ENCODE measurements around the gene RABGAP1L.

The RABGAP1L gene

DNA sequence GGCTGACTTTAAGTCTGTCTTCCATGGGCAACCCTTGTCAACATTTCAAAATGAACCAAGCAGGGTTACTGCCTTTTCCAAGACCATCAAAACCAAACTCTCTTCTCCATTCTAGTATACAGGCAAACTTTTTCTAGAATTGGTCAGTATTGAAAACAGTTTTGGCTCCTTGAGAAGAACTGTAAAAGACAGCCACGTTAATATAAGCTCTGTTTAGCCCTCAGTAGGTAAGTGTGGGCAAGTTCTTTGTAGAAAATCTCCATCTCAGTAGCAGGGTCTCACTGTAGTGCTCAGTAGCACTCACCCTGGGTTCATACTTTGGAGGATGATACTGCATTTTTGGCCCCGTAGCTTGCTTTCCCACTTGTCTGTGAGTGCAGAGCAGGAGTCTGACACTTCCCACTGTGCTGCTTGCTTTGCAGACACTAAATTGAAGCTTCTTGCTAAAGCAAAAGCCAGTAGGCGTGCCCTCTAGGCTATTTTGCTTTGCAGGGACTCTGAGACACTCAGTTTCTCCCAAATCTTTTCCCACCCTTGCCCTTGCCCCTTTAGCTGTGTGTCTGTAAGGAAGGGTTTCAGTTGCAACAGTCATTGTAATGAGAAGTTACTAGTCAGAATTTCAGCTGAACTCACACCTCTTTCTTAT lies 806.2 kb downstream of the RABGAP1L start:
- no peak overlapping the region for H3K4me3 ChIP-seq (ENCODE audit: low read depth, low read length)
- H3K9ac ChIP-seq = no peak overlapping the region
- H2AFZ ChIP-seq = peak overlapping the region; percentile 76
- TF ChIP-seq, protein P1, sequence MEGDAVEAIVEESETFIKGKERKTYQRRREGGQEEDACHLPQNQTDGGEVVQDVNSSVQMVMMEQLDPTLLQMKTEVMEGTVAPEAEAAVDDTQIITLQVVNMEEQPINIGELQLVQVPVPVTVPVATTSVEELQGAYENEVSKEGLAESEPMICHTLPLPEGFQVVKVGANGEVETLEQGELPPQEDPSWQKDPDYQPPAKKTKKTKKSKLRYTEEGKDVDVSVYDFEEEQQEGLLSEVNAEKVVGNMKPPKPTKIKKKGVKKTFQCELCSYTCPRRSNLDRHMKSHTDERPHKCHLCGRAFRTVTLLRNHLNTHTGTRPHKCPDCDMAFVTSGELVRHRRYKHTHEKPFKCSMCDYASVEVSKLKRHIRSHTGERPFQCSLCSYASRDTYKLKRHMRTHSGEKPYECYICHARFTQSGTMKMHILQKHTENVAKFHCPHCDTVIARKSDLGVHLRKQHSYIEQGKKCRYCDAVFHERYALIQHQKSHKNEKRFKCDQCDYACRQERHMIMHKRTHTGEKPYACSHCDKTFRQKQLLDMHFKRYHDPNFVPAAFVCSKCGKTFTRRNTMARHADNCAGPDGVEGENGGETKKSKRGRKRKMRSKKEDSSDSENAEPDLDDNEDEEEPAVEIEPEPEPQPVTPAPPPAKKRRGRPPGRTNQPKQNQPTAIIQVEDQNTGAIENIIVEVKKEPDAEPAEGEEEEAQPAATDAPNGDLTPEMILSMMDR (IDR thresholded peaks at IDR 0.05) = no peak
- no peaks in the 10 kb centered on the region for H3K36me3 ChIP-seq (ENCODE audit: control insufficient read depth, insufficient read depth, low read length)
- H3K9me3 ChIP-seq (ENCODE audit: control insufficient read depth, low read length) = no peaks in the 10 kb centered on the region
- H3K27ac ChIP-seq = peak overlapping the region; percentile 76
- H3K4me1 ChIP-seq = peaks cover 19% of the 10 kb centered on the region
- no peaks in the 10 kb centered on the region for H3K27me3 ChIP-seq (ENCODE audit: control insufficient read depth, insufficient read depth, low read length)
- no peaks in the 10 kb centered on the region for H3K79me2 ChIP-seq
- H3K4me2 ChIP-seq (ENCODE audit: low read length) = peak overlapping the region; percentile 19

GRCh38 chr1:174966008-174966572 lies 806.8 kb downstream of the RABGAP1L start:
- Histone ChIP-seq H3K4me1 (peaks cover 19% of the 10 kb centered on the region), H3K4me2 (ENCODE audit: low read length) (peak overlapping the region; percentile 19), H3K27ac (peak overlapping the region; percentile 76), H2AFZ (no peak overlapping the region), H3K27me3 (ENCODE audit: control insufficient read depth, insufficient read depth, low read length) (no peaks in the 10 kb centered on the region), H3K9me3 (ENCODE audit: control insufficient read depth, low read length) (no peaks in the 10 kb centered on the region), H3K9ac (no peak overlapping the region), H3K36me3 (ENCODE audit: control insufficient read depth, insufficient read depth, low read length) (no peaks in the 10 kb centered on the region), H3K4me3 (ENCODE audit: low read depth, low read length) (no peak overlapping the region), H3K79me2 (no peaks in the 10 kb centered on the region)
- TF ChIP-seq, protein P1 (IDR thresholded peaks at IDR 0.05) = no peak

GRCh38 chr1:174967845-174968705 lies 808.8 kb downstream of the RABGAP1L start:
- no peaks in the 10 kb centered on the region for H3K36me3 ChIP-seq (ENCODE audit: control insufficient read depth, insufficient read depth, low read length)
- H3K27me3 ChIP-seq (ENCODE audit: control insufficient read depth, insufficient read depth, low read length) = no peaks in the 10 kb centered on the region
- TF ChIP-seq, protein P1 (IDR thresholded peaks at IDR 0.05) = no peak
- peak overlapping the region; percentile 2 for H3K27ac ChIP-seq
- H3K4me1 ChIP-seq = peaks cover 22% of the 10 kb centered on the region
- no peaks in the 10 kb centered on the region for H3K9me3 ChIP-seq (ENCODE audit: control insufficient read depth, low read length)
- H3K9ac ChIP-seq = no peak overlapping the region
- H3K4me3 ChIP-seq (ENCODE audit: low read depth, low read length) = no peak overlapping the region
- peak overlapping the region; percentile 42 for H2AFZ ChIP-seq
- no peaks in the 10 kb centered on the region for H3K79me2 ChIP-seq
- H3K4me2 ChIP-seq (ENCODE audit: low read length) = no peak overlapping the region

- H3K4me1 ChIP-seq = peaks cover 23% of the 10 kb centered on the region
- TF ChIP-seq, protein P1 (IDR thresholded peaks at IDR 0.05) = no peak
- no peaks in the 10 kb centered on the region for H3K9me3 ChIP-seq (ENCODE audit: control insufficient read depth, low read length)
- H3K9ac ChIP-seq = no peak overlapping the region
- H3K79me2 ChIP-seq = no peaks in the 10 kb centered on the region
- H2AFZ ChIP-seq = peak overlapping the region; percentile 22
- H3K4me3 ChIP-seq (ENCODE audit: low read depth, low read length) = no peak overlapping the region
- H3K27me3 ChIP-seq (ENCODE audit: control insufficient read depth, insufficient read depth, low read length) = no peaks in the 10 kb centered on the region
- no peak overlapping the region for H3K4me2 ChIP-seq (ENCODE audit: low read length)
- no peaks in the 10 kb centered on the region for H3K36me3 ChIP-seq (ENCODE audit: control insufficient read depth, insufficient read depth, low read length)
- H3K27ac ChIP-seq = peak overlapping the region; percentile 36
These were observed 809.5 kb downstream of the RABGAP1L start for GRCh38 chr1:174968750-174969244.
